Esophagus squamous epithelium (tissue), 5 donors: ENCODE data around the gene RUFY1. TPM values are rescaled to one million over a fixed set of nuclear protein-coding genes. Genes with fewer than 3 reads are reported as not detected.

ENCODE experiments used
- DNase-seq: peaks from one replicate; lab custom pipeline; 2025; lab: John Stamatoyannopoulos, UW
- H3K27ac ChIP-seq, 4 donors: fragments of 200-600 bp; sonication (generic); one replicate each; pipeline ENCODE4 v1.5.1; 2016 to 2019; ENCODE audit warnings: mild to moderate bottlenecking in 1 of 4
- H3K27me3 ChIP-seq, 4 donors: fragments of 200-600 bp; sonication (generic); 1 replicate in 3 of 4; 2 replicates in 1 of 4; pipeline versions ENCODE4 v1.5.1 to v1.6.0; 2017 to 2021; ENCODE audit warnings: antibody characterized with exemption in 1 of 4
- H3K36me3 ChIP-seq, 3 donors: fragments of 200-600 bp; sonication (generic); one replicate each; pipeline ENCODE4 v1.5.1; 2016 to 2019
- H3K4me1 ChIP-seq, 3 donors: fragments of 200-600 bp; sonication (generic); one replicate each; pipeline ENCODE4 v1.5.1; 2017 to 2019
- H3K4me3 ChIP-seq, 4 donors: fragments of 200-600 bp; sonication (generic); 1 replicate in 3 of 4; 2 replicates in 1 of 4; pipeline ENCODE4 v1.5.1; 2016 to 2019; ENCODE audit warnings: mild to moderate bottlenecking in 2 of 4, moderate library complexity in 1 of 4
- H3K9me3 ChIP-seq, 3 donors: fragments of 200-600 bp; sonication (generic); one replicate each; pipeline ENCODE4 v1.5.1; 2016 to 2019
- POLR2A ChIP-seq, 4 donors: fragments of 450-650 bp; IDR thresholded peaks; one replicate each; pipeline ENCODE4 v1.6.1; 2017; ENCODE audit warnings: antibody characterized with exemption in 4 of 4, mild to moderate bottlenecking in 4 of 4, moderate library complexity in 3 of 4
- WGBS, 2 donors: methylation state at CpG; one replicate each; pipeline ENCODE4 v1.1.5; 2018; 5-methylcytosine and 5-hydroxymethylcytosine counted together
- intact Hi-C: fragments of 100-400 bp; cut with DNase I; formaldehyde crosslinking; loops from one replicate; pipeline ENCODE4 v1.15.0; 2022
- total RNA-seq, 4 donors: library from RNA; depleted of rRNA; stranded (reverse); fragments of >200 nt; gene quantifications; one replicate each; pipeline ENCODE4 v1.1.0, GENCODE V29; 2016
- TF ChIP-seq, protein P1 (sequence below), 6 experiments: fragments of 450-650 bp in 4 of 6; fragments of 200-600 bp in 2 of 6; sonication (generic) in 2 of 6; IDR thresholded peaks; one replicate each; pipeline ENCODE4 v1.5.1; 2016 to 2019; ENCODE audit warnings: antibody characterized with exemption in 6 of 6, mild to moderate bottlenecking in 4 of 6, moderate library complexity in 4 of 6
- donor health status: DM: yes; HTN: yes; CAD: no.

The RUFY1 gene
- total RNA-seq, 4 donors from 2014 or later, result 27.1 to 63.8 (median 45.8) TPM

DNA sequence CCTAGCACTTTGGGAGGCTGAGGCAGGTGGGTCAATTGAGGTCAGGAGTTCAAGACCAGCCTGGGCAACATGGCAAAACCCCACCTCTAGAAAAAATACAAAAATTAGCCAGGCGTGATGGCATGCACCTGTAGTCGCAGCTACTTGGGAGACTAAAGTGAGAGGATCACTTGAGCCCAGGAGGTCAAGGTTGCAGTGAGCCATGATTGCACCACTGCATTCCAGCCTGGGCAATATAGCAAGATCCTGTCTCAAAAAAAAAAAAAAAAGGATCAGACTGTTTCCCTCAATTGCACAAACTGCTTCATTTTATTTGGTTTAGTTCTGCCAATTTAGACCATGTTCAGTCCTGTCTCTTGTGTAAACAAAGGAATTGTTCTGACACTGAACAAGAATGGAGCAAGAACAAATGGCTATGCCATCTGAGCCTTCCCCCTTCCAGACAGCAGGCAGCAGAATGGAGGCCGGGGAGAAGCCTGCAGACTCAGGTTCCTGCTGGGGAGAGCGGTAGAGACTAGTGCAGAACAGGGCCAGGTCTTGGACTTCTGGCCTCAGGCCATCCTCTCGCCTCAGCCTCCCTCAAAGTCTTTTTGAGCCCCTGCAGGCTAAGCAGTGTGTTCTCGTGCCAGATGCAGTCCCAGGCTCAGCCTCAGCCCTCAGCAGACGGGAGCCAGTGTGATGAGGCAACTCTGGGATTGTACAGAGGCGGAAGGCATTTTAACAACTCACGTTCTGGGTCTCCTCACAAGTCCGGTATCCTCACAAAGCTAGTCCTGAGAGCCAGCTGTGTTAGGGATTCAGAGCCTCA is 54.9 kb downstream of the RUFY1 start:
- WGBS, 2 donors, result 39 to 43% methylated on average over 8 to 10 of the region's 10 CpGs
- no peak for DNase-seq
- Histone ChIP-seq H3K27me3 (no peaks in the 10 kb centered on the region), H3K27ac (peak overlapping the region; percentile 43 to 76 (median 74)), H3K4me1 (peaks cover 20 to 60% (median 34%) of the 10 kb centered on the region in 3 donors), H3K36me3 (peaks cover 10 to 97% (median 24%) of the 10 kb centered on the region in 3 donors), H3K4me3 (no peak overlapping the region), H3K9me3 (no peaks in the 10 kb centered on the region)
- intact Hi-C loops, result no loop called here
- TF ChIP-seq POLR2A (IDR thresholded peaks at IDR 0.05), result no peak
- TF ChIP-seq, protein P1, sequence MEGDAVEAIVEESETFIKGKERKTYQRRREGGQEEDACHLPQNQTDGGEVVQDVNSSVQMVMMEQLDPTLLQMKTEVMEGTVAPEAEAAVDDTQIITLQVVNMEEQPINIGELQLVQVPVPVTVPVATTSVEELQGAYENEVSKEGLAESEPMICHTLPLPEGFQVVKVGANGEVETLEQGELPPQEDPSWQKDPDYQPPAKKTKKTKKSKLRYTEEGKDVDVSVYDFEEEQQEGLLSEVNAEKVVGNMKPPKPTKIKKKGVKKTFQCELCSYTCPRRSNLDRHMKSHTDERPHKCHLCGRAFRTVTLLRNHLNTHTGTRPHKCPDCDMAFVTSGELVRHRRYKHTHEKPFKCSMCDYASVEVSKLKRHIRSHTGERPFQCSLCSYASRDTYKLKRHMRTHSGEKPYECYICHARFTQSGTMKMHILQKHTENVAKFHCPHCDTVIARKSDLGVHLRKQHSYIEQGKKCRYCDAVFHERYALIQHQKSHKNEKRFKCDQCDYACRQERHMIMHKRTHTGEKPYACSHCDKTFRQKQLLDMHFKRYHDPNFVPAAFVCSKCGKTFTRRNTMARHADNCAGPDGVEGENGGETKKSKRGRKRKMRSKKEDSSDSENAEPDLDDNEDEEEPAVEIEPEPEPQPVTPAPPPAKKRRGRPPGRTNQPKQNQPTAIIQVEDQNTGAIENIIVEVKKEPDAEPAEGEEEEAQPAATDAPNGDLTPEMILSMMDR (IDR thresholded peaks at IDR 0.05), result peak in 1 of 6 experiments; percentile 6

DNA sequence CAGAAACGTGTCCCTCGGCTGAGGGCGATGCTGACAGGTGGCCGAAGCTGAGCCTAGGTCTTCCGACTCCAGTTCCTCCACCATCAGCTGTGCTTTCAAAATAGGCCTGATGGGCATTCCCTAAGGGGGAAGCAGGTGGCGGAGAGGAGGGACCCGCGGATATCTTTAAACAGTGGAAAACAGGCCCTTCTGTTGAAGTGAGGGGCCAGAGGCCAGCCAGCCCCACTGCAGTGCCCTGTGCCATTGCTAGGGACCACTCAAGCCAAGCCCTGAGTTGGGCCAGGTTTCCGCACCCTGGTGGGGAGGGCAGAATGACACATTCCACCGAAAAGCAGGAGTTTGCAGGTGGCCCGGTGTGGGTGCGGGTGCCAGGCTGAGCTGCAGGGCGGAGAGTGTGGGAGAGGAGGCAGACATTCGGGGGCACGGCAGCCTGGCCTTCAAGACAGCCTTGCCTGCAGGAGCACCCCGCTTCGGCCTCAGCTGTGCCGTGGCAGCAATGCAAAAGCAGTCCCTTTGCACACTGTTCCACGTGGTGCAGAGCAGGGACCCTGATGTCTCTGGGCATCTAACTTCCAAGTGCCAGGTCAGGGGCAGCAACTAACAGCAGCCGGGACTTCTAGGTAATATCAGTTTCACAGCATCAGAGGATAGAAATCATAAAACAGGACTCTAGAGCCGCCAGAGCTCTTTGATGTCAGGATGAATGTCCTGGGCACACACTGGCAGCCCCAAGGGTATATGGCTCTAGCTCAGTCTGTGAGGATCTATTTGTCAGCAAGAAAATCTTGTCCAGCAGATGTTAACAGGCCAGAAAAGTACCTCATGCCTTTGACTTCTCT is 55.9 kb downstream of the RUFY1 start:
- Histone ChIP-seq H3K27ac (peak overlapping the region; percentile 43 to 76 (median 74)), H3K9me3 (no peaks in the 10 kb centered on the region), H3K36me3 (peaks cover 18 to 97% (median 33%) of the 10 kb centered on the region in 3 donors), H3K27me3 (no peaks in the 10 kb centered on the region), H3K4me1 (peaks cover 22 to 68% (median 43%) of the 10 kb centered on the region in 3 donors), H3K4me3 (no peak overlapping the region)
- intact Hi-C loops, result no loop called here
- DNase-seq, result no peak
- 75 to 84% methylated on average over 17 to 20 of the region's 21 CpGs for WGBS, 2 donors
- TF ChIP-seq, protein P1 (IDR thresholded peaks at IDR 0.05), result no peak
- TF ChIP-seq POLR2A (IDR thresholded peaks at IDR 0.05), result no peak

DNA sequence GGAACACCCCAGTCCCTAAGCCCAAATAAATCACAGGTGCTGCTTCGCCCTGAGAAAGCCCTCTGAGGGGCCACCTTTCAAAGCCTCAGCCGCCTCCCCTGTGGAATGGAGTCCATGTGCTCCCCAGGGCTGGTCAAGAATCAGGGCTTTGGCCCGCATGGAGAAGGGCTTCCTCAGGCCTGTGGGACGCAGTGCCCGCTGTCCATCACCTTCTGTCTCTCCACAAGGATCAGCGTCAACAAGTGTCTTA is 56.5 kb downstream of the RUFY1 start:
- intact Hi-C loops, result no loop called here
- DNase-seq, result no peak
- Histone ChIP-seq H3K27me3 (no peaks in the 10 kb centered on the region), H3K36me3 (peaks cover 18 to 97% (median 35%) of the 10 kb centered on the region in 3 donors), H3K4me3 (no peak overlapping the region), H3K9me3 (no peaks in the 10 kb centered on the region), H3K4me1 (peaks cover 22 to 74% (median 48%) of the 10 kb centered on the region in 3 donors), H3K27ac (peak overlapping the region in 3 of 4 donors; percentile 58 to 76 (median 75))
- TF ChIP-seq, protein P1 (IDR thresholded peaks at IDR 0.05), result no peak
- TF ChIP-seq POLR2A (IDR thresholded peaks at IDR 0.05), result no peak
- WGBS, 2 donors, result 88 to 96% methylated on average over 4 to 6 of the region's 6 CpGs

DNA sequence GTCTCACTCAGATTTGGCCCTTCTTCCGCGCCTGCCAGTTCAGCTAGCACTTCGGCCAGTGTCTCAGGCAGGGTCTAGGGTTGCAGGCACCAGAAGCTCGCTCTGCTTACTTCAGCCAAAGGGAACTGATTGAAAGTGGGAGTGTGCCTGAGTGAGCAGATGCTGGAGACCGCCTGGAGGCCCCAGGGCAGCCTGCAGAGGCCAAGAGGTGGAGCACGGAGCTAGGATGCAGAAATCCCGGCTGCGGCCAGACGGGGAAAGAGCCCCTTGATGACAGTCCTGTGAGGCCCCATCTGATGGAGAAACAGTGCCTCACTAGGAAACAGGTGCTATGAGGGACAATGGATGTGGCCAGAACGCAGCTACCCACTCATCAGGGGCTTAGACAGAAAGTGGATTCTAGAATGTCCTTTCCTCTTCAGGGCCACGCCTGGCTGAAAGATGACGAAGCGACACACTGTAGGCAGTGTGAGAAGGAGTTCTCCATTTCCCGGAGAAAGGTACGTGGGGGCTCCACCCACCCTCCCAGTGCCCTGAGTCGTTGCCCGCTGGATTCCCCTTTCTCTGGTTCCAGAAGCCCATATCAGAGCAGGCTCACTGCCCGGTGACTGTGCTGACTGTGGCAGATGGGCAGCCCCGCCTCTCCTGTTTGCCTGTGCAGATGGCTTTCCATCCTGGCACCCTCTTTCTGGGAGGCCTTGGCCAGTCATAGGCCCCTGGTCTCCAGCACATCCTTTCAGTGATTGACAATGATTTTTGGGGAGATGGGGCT is 57.0 kb downstream of the RUFY1 start:
- Histone ChIP-seq H3K4me3 (no peak overlapping the region), H3K9me3 (no peaks in the 10 kb centered on the region), H3K27ac (peak overlapping the region in 3 of 4 donors; percentile 58 to 76 (median 75)), H3K27me3 (no peaks in the 10 kb centered on the region), H3K36me3 (peaks cover 18 to 97% (median 30%) of the 10 kb centered on the region in 3 donors), H3K4me1 (peaks cover 22 to 77% (median 50%) of the 10 kb centered on the region in 3 donors)
- DNase-seq, result no peak
- TF ChIP-seq, protein P1 (IDR thresholded peaks at IDR 0.05), result no peak
- no peak for TF ChIP-seq POLR2A (IDR thresholded peaks at IDR 0.05)
- intact Hi-C loops, result no loop called here
- 53 to 83% methylated on average over 6 to 12 of the region's 19 CpGs for WGBS, 2 donors
